HG03565 (cell line): ENCODE measurements around the gene PALLD.
"Not testable (repeated sequence)": the region's sequence is repeated elsewhere in the genome, so short reads cannot be mapped to it uniquely, and the experiment has no call there.

Experiments used
- ATAC-seq: cut with Tn5 transposase; IDR thresholded peaks from one replicate; pipeline ENCODE4 v1.9.1; 2021; ENCODE audit warnings: mild to moderate bottlenecking, moderate library complexity; ENCODE audit not compliant: unreplicated experiment

The PALLD gene

DNA sequence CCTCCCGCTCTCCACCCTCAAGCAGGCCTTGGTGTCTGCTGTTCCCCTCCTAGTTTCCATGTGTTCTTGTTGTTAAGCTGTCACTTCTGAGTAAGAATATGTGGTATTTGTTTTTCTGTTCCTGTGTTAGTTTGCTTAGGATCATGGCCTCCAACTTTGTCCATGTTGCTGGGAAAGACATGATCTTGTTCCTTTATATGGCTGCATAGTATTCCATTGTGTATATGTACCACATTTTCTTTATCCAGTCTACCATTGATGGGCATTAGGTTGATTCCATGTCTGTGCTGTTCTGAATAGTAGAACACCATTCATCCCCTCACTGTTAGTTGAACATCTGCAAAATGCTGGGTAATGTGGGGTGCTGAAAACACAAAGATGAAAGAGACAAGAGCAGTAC, 222.9 kb downstream of the PALLD start:
- no peak for ATAC-seq

DNA sequence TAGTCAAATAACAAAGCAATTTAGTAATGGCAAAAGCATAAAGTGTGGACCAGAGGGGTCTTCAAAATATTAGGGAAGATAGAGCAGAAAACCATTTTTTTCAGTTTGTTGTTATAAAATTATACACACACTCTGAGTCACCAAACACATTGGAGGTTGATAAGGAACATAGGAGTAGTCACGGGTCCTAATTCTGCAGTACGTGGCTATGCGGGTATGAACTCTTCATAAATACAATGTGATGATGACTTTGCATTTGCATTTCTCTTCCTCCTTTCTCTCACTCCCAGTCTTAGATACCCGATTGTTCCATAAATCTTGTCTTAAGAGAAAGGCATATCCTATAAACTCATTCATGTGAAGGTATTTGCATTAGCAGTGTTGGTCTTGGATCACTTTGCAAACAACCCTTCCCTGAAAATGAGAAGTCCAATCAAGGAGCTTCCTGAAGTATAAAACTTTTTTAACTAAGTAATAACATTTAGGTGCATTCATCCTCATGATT, 223.6 kb downstream of the PALLD start:
- no peak for ATAC-seq

DNA sequence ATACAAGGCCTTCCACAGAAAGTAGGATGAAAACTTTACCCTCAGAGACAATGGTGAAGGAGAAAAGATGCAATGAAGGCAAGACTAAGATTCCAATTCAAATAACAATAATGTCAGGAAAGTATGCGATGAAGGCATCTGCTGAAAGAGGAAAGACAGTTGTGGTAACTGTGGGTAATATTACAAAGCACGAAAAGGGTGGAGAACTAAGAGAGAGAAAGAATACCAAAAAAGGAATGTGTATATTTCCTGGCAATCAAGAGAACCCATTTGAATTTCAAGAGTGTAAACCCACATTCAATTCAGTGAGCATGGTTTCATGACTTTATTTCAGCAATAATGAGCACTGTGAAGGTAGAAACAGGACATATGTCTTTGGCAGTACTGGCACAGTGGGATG, 225.5 kb downstream of the PALLD start:
- no peak for ATAC-seq

DNA sequence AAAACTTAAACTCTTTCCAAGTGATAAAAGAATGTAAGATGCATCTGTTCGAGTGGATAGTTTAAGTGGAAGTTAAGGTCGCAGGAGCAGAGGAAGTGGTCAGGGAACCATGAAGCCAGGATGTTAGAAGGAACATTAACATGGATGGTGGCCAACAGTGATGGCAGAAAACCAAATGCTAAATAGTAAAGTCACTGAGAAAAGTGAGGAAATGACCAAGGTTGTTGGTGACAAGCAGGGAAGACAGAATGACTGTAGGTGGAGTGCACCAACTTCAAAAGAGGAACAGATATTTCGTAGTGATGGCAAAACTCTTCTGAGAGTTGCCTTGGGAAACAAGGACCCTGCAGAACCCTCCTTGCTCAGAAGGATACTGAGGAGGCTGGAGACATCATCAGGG, 226.2 kb downstream of the PALLD start:
- ATAC-seq: no peak

DNA sequence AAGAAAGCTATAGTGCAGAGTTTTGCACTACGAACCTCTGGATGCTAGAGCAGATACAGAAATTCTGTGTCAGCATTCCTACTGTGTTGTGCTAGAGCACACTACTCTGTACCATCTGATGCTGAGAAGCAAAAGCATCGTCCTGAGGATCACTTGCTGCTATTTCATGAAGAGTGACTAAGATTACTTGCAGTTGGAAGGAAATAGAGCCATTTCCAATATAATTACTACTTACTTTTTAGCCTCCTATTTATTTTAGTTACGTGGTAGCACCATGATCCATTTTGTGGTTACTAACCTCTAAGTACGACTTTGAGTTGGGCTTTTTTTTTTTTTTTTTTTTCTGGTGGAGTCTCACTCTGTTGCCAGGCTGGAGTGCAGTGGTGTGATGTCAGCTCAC, 226.7 kb downstream of the PALLD start:
- no peak for ATAC-seq

DNA sequence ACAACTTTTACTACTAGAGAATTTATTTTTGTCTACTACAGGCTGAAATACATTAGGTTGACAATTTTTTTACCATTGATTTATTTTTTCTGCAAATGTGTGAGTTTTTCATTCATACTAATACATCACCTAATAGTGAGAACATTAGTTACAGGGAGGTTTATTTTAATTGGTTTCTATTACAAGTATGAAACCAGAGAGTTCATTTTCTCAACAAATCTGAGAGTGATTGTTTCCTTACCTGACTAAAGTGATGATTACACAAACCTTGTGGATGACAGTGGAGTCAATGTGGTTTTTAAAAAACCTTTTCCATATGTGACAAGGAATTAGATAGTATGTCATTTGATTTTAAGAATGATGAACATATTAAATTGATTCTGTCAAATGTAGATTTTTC, 227.4 kb downstream of the PALLD start:
- ATAC-seq: no peak

DNA sequence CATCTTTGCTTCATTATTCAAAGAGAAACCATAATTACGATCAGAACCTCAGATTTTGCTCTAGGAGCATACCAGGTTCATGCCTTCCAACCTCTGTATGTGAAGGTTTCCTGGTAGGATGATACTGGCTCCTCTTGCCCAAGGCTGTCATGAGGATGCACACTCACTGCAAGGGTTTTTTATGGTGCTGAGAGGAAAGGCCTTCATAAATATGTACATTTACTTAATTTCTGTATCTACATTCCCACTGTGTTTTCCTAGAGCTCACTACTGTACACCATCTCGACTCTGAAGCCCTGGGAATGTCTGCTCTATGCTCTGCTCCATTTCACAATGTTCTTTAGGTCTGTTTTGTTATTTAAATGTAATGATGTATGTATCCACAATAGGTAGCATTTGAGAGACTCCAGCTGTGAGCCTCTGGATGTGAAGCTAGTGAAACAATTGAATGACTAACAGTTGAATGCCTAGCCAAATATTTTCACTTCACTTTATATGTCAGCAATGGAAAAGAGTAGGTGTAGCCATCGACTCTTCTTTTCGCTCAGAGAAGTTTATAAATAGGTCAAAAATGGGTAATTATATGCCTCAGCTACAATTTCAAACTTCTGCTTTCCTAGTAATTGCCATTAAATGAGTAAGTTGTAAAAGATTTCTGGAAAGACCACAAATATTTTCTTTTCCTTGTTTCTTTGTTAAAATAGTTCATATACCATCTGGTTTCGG, 228.0 kb downstream of the PALLD start:
- no peak for ATAC-seq

DNA sequence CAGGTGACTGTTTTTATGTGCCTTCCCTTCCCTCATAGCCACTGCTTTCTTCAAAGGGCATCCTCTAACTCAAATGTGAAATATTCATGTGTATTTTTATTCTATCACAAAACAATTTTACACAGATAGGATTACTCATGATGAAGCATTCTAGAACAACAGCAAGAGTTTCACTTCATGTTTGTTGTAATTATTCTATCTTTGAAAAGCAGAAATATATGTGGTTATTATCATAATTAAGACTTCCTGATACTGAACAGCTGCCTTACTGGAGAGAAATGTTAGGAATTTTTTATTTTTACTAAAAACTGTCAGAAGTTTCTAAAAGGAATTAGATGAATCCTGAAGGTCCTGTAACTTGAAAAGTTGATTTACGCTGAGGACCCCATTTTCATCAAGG, 229.1 kb downstream of the PALLD start:
- no peak for ATAC-seq

DNA sequence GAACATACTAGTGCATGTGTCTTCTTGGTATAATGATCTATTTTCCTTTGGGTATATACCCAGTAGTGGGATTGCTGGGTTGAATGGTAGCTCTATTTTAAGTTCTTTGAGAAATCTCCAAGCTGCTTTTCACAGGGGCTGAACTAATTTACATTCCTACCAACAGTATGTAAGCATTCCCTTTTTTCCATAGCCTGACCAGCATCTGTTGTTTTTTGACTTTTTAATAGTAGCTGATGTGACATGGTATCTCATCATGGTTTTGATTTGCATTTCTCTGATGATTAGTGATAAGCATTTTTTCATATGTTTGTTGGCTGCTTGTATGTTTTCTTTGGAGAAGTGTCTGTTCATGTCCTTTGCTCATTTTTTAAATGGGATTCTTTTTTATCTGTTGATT, 230.3 kb downstream of the PALLD start:
- not testable (repeated sequence) for ATAC-seq

DNA sequence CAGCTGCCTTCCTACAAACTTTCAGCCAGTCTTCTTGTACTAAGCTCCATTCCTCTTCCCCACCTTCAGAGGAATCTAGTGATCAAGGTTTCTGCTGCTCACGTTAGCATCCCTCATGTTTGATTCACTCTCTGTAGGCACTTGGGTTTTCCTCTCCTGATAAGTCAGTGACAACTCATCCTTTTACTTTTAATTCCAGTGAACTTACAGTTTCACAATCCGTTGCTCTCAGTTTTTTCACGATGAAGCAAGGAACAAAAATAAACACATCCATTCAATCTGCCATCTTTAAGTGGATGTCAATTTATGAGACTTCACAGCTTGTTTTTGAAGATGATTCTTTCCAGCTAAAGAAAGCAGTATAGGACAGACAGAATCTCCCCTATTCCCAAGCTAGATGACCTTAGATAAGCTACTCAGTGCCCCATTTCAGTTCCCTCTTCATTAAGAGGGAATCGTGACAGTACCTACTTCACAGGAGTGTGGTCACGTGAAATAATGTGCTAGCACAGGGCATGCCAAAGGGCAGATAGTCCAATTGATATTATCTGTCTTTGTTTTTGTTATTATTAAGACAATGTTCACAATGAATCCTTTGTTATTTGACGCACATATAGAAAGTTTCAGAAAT, 234.3 kb downstream of the PALLD start:
- no peak for ATAC-seq

DNA sequence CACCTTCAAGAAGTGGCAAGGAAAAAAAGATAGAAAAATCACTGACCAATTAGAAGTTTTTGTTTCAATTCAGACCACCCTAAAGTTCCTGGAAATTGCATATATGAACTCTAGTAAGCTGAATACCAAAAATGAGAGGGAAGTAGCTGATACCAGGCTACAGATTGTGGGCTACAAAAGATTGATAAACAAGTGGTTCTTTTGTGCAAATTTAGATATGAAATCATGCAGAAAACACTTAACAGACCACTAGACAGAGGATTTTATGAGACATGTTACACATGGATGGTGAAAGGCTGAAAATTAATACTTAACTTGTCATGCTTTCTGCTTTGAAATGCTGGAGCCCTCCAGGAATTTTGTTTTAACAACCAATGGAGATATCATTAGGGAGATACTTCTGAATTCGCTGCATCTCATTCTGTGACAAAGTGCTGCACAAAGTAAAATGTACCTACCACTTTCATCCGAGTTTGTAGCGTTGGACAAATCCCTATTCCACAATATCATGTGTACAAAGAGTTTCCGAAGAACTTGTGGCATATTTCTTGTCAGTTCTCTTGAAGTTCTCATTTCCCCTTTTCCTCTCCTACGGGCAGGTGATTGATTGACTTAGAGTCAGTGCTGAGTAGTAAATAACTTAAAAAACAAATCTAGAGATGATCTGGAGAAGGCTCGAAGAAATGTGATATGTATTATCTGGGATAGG, 235.0 kb downstream of the PALLD start:
- no peak for ATAC-seq

DNA sequence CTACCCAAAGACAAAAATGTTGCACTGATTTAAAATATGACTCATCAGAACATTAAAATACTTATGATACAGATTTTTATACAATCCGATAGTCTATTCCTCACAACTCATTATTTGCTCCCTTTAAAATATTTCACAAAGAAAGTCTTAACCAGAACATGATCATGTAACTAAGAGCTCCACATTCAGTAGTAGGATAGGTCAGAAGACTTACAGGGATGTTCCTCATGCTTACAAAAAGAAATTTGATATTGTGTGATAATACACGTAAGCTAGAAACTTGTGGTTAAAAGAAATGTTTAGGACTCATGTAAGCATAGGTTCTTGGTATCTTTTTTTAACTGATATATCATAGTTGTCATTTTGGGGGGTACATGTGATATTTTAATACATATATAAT, 235.9 kb downstream of the PALLD start:
- no peak for ATAC-seq

DNA sequence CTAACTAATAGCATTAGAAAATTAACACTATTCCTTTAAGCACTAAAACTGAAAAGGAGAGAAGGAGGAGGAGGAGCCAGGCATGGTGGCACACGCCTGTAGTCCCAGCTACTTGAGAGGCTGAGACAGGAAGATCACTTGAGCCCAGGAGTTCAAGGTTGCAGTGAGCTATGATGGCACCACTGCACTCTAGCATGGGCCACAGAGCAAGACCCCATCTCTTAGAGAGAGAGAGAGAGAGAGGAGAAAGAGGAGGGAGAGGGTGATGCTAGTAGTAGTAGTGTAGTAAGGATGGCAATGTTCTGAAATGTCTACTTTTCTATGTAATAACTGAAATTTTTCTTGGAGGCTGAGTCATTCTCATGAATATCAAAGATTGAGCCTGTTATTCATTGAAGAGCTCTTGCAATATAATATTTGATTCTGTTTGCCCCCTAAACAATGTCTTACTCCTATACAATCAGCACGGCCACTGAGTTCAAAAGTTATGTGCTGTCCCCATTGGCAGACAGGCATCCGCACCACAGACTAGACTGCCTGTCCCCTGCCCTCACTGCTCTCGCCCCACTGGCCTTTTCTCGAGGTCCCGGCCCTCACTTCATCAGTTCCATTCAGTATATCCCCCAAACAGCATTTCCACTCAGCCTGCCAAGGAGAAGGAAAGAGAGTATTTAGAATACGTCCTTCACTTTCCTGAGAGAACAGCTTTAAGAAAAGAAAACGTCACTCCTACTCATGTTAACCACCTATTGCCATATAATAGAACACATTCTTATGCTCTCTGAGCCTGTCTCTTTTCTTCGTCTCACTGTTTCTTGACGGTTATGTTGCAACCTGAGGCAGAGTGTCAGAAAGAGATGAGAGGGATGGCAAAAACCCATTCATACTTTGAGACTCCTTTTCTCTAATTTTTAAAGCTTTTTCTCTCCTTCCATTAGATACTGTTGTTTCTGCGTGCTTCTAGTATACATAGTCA, 238.1 kb downstream of the PALLD start:
- no peak for ATAC-seq

DNA sequence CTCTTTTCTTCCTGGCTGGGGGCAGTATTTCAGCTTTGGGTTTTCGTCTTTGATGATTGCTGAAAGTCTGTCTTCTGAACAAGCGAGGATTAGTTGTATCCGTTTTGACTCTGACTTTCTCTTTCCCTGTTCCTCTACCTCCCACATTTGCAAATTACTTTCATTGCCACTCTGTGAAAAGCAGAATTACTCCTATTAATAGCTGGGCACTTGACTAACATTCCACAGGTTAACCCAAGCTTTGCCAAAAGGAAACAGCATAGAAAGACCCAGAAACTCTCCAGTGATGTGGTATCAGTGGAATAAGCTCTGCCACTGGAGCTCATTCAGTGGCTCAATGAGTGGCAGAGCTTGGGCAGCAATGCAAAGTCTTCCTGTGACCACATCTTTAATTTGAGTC, 238.9 kb downstream of the PALLD start:
- no peak for ATAC-seq

DNA sequence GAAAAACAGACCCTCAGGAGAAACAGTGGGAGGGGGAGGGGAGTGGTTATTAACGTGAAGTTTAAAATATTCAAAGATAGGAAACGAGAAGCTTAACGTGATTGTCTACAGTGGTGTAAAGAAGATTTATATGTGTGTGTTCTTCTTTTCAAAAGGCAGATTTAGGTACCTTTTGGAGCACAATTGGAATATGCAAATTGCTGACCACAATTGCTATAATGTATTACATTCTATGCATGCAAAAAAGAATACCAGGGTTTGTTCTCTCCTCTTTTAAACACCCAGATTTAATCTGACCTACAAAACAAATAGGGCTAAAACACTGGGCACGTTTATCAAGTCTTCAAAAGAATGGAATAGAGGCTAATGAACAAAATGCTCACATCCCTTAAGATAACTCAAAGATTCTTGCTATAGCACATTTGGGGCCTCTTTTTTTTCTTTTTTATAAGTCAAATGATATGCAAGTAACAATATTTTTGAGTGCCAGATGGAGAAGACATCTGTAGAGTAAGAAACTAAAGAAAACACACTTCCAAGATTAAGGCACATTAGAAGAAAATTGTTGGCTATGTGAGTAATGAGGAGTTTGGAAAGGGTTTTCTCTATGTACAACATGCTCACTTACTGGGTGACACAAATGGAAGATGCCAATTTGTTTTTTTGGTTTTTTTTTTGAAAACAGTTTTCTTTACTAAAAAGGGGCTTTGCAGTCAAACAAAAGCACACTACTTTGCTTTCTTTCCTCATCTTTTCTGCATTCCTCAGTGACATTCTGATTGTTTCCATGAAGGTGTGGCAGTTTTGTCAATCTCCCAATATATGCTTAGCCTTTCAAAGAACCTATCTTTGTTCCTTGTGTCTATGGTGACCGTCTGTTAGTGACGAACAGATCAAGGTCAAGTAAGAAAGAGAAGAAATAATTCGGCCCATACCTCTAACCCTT, 240.3 kb downstream of the PALLD start:
- ATAC-seq: no peak

DNA sequence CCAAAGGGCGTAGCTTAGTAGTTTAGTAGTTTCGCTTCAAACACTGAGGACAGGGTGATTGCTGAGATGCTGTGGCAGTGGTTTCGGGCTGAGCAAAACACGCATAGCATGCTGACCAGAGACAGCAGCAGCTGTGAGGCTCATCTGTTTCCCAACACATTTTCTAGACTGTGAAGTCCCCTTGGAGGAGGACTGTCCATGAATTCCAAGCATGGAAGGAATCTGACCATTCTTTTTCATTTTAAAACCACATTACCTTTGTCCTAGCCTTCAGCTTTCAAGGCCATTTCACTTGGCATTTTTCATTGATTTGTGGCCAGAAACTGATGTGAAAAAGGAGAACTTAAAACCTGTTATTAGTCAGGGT, 240.9 kb downstream of the PALLD start:
- ATAC-seq: no peak

DNA sequence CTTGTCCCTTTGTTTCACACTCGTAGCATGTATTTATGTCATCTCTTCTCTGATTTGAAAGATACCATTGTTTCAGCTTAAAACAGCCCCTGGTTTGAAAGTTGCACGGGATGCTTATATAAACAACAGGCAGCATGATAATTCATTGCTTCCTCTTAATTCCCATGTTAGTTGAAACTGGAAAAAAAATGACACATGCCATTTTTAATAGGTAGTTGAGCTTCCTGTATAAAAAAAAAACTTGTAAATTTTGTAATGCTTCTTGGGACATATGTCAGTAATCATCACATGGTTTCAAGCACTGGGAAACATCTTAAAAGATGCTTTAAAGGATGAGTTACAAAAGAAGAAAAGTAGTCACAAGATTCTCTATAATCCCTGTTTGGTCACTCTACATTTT, 243.0 kb downstream of the PALLD start:
- ATAC-seq: no peak

DNA sequence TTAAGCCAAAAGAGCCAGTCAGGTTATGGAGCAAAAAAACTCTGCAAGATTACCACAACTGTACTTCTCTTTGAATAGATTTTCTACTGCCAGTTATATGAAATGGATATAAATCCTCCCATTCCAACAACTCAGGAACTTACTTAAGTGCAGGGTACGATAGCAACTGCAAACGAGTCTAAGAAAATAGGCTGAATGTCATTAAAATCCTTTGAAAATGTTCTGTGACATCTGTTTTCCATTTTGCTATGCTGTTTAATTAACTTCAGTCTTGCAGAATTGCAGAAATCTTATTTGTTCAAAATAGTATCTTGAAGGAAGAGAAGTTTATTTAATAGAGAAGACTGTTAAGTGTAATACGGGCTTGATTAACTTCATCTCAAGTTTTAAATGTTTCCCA, 243.8 kb downstream of the PALLD start:
- no peak for ATAC-seq

DNA sequence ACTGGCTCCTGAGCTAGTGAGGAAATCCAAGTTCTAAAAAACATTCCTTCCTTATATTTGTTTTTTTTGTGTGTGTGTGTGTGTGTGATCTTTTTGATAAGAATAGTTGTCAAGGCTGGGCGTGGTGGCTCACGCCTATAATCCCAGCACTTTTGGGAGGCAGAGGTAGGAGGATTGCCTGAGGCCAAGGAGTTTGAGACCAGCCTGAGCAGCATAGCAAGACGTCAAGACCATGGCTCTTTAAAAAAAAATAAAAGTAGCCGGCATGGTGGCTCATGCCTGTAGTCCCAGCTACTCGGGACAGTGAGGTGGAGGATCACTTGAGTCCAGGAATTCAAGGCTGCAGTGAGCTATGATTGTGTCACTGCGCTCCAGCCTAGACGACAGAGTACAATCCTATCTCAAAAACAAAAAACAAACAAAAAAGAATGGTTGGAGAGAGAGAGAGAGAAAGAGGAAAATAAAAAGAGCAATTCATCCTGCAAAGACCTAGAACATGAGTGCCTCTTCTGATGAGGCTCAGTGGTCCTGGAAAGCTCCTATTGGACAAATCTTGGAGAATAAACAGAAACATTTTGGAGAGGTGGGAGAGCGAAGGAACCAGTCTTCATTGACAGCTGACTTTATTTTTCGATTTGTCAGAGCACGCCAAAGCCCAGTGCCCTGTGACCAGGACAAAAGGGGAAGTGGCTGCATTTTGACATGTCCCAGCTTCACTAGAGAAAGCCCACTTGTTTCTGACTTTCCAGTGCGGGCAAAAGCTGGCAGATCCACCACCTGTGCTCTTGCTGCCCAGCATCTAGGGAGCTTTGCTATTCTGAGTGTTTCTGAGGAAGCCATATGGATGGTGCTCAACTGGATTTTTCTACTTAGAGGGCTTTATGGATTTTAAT, 244.7 kb downstream of the PALLD start:
- ATAC-seq: no peak
